ENCODE measurements around the gene HOXA9.

Gene HOXA9

GRCh38 chr7:27137640-27138315, 27.6 kb downstream of the HOXA9 start:
- DNase-seq, result no peak

GRCh38 chr7:27134392-27134791, 30.9 kb downstream of the HOXA9 start:
- DNase-seq, result no peak
- intact Hi-C loops (cut with DNase I), result no loop called here

More at GRCh38 chr7:27137640-27138315, 27.6 kb downstream of the HOXA9 start:
- intact Hi-C loops (cut with DNase I), result no loop called here

GRCh38 chr7:27133409-27134231, 31.7 kb downstream of the HOXA9 start:
- intact Hi-C loops (cut with DNase I), result no loop called here
- DNase-seq, result peak in 1 of 10 donors; percentile 18

- no peak for DNase-seq
- intact Hi-C loops (cut with DNase I), result no loop called here
Measured at GRCh38 chr7:27132978-27133377, 32.4 kb downstream of the HOXA9 start.

- intact Hi-C loops (cut with DNase I), result no loop called here
- DNase-seq, result no peak
Measured at GRCh38 chr7:27132214-27132613, 33.1 kb downstream of the HOXA9 start.

- intact Hi-C loops (cut with DNase I), result no loop called here
- DNase-seq, result no peak
Measured at GRCh38 chr7:27131390-27131819, 33.9 kb downstream of the HOXA9 start.

- DNase-seq, result peak in 3 of 10 donors; percentile 27 to 82 (median 67)
- intact Hi-C loops (cut with DNase I), result no loop called here
Measured at GRCh38 chr7:27130540-27131389, 34.6 kb downstream of the HOXA9 start, which contains the start of gene HOXA4. TSS of gene HOXA4 (minus strand) at chr7:27130757. CDS start at chr7:27130733, 24 bp downstream.

- intact Hi-C loops (cut with DNase I), result no loop called here
- DNase-seq, result peak in 1 of 10 donors; percentile 63
Measured at GRCh38 chr7:27129729-27130539, 35.4 kb downstream of the HOXA9 start.

- intact Hi-C loops (cut with DNase I), result no loop called here
- DNase-seq, result peak in 1 of 10 donors; percentile 40
Measured at GRCh38 chr7:27128776-27129728, 36.3 kb downstream of the HOXA9 start.

- intact Hi-C loops (cut with DNase I), result no loop called here
- DNase-seq, result peak in 2 of 10 donors; percentile 4
Measured at GRCh38 chr7:27128034-27128433, 37.3 kb downstream of the HOXA9 start.

- intact Hi-C loops (cut with DNase I), result no loop called here
- no peak for DNase-seq
Measured at GRCh38 chr7:27126596-27127327, 38.6 kb downstream of the HOXA9 start.

GRCh38 chr7:27125986-27126394, 39.3 kb downstream of the HOXA9 start:
- no peak for DNase-seq
- intact Hi-C loops (cut with DNase I), result no loop called here

- DNase-seq, result peak in 1 of 10 donors; percentile 52
- intact Hi-C loops (cut with DNase I), result no loop called here
Measured at GRCh38 chr7:27124902-27125689, 40.2 kb downstream of the HOXA9 start.

- peak in 2 of 10 donors; percentile 49 to 50 for DNase-seq
- intact Hi-C loops (cut with DNase I), result no loop called here
Measured at GRCh38 chr7:27124096-27124901, 41.0 kb downstream of the HOXA9 start.

- DNase-seq, result peak in 2 of 10 donors; percentile 27 to 39
- intact Hi-C loops (cut with DNase I), result no loop called here
Measured at GRCh38 chr7:27123477-27124053, 41.8 kb downstream of the HOXA9 start.

- peak in 1 of 10 donors; percentile 35 for DNase-seq
- intact Hi-C loops (cut with DNase I), result no loop called here
Measured at GRCh38 chr7:27123007-27123476, 42.3 kb downstream of the HOXA9 start.

Data from posterior cingulate gyrus (tissue), 11 donors.